A673 (cell line): ENCODE results near the gene MICB. TPM values are rescaled to one million over a fixed set of nuclear protein-coding genes. Genes with fewer than 3 reads are reported as not detected.

Source experiments
- Bru-seq: library from RNA; stranded (reverse); fragments of 400-500 nt; gene quantifications from one replicate; lab custom pipeline; 2021; lab: Mats Ljungman, UMichigan
- BruChase-seq, 2 experiments: library from RNA; stranded (reverse); fragments of 400-500 nt; gene quantifications; one replicate each; lab custom pipeline; 2021; lab: Mats Ljungman, UMichigan
- BruUV-seq: library from RNA; stranded (reverse); fragments of 400-500 nt; replicated peaks from 2 replicates; lab custom pipeline; 2021; lab: Mats Ljungman, UMichigan
- CTCF ChIA-PET: fragments of 300-600 bp; sonication (Branson Sonifier 250); formaldehyde crosslinking; loops from one replicate; lab custom pipeline; 2022; ENCODE audit warnings: antibody characterized with exemption; lab: Charles Lee
- POLR2A ChIA-PET: fragments of 300-600 bp; sonication (Branson Sonifier 250); formaldehyde crosslinking; loops from one replicate; lab custom pipeline; 2022; ENCODE audit warnings: antibody characterized with exemption; ENCODE audit not compliant: low non-redundant PET; lab: Charles Lee
- DNase-seq: peaks from one replicate; pipeline ENCODE4 v3.0.0-alpha.2; 2015; ENCODE audit warnings: low spot score
- H3K27ac ChIP-seq: fragments of 200-600 bp; sonication (generic); 2 replicates; pipeline ENCODE4 v1.5.1; 2016; ENCODE audit warnings: mixed run types, low read depth, mild to moderate bottlenecking, mixed read lengths, antibody characterized with exemption, low read length; ENCODE audit not compliant: poor library complexity, severe bottlenecking
- H3K27me3 ChIP-seq: fragments of 200-600 bp; sonication (generic); replicated peaks from 2 replicates; pipeline ENCODE4 v1.6.1; 2017; ENCODE audit warnings: mixed run types, low read depth, mild to moderate bottlenecking, mixed read lengths, antibody characterized with exemption, low read length; ENCODE audit not compliant: insufficient read depth, poor library complexity
- H3K36me3 ChIP-seq: fragments of 200-600 bp; sonication (generic); 2 replicates; pipeline ENCODE4 v1.6.1; 2016; ENCODE audit warnings: mixed run types, mild to moderate bottlenecking, mixed read lengths, antibody characterized with exemption, low read length; ENCODE audit not compliant: insufficient read depth, poor library complexity, severe bottlenecking
- H3K4me1 ChIP-seq: fragments of 200-600 bp; sonication (generic); 2 replicates; pipeline ENCODE4 v1.6.1; 2017; ENCODE audit warnings: mixed run types, mild to moderate bottlenecking, mixed read lengths, antibody characterized with exemption, low read length; ENCODE audit not compliant: insufficient read depth, poor library complexity, severe bottlenecking
- H3K4me3 ChIP-seq: fragments of 200-600 bp; sonication (generic); 2 replicates; pipeline ENCODE4 v1.5.1; 2016; ENCODE audit warnings: low read depth, mixed run types, mild to moderate bottlenecking, mixed read lengths, low read length; ENCODE audit not compliant: poor library complexity, severe bottlenecking
- H3K9me3 ChIP-seq: fragments of 200-600 bp; sonication (generic); 2 replicates; pipeline ENCODE4 v1.6.1; 2016; ENCODE audit warnings: mixed run types, low read depth, mild to moderate bottlenecking, mixed read lengths, antibody characterized with exemption, low read length; ENCODE audit not compliant: poor library complexity, severe bottlenecking
- CTCF ChIP-seq: fragments of 300-800, 200-600 bp; sonication (generic); conservative IDR thresholded peaks from 2 replicates; pipeline ENCODE4 v1.5.1; 2017; ENCODE audit warnings: low read depth, mild to moderate bottlenecking, antibody characterized with exemption, low read length, moderate library complexity, mixed read lengths
- EZH2 ChIP-seq: fragments of 200-600 bp; sonication (generic); IDR thresholded peaks from 2 replicates; pipeline ENCODE4 v1.6.1; 2017; ENCODE audit warnings: borderline replicate concordance, low read depth, mild to moderate bottlenecking, mixed read lengths, antibody characterized with exemption, low read length; ENCODE audit not compliant: poor library complexity, severe bottlenecking
- intact Hi-C: fragments of 100-400 bp; cut with micrococcal nuclease; formaldehyde crosslinking; loops from one replicate; pipeline ENCODE4 v1.10.0; 2022; ENCODE audit not compliant: unreplicated experiment
- long read RNA-seq: library from polyadenylated mRNA; stranded (forward); transcript quantifications from one replicate; pipeline ENCODE4 v2.0.0, GENCODE V29; 2022
- total RNA-seq: library from RNA; stranded (reverse); gene quantifications from 2 replicates; pipeline ENCODE4 v1.2.3, GENCODE V29; 2021

MICB gene
- total RNA-seq: 11.1 and 12.7 TPM in 2 replicates
- Bru-seq, nascent RNA: percentile 57 among the genes with signal in this experiment
- BruChase-seq, experiment 1, labeled RNA remaining after a 2-hour chase: percentile 64 among the genes with signal in this experiment
- percentile 64 among the genes with signal in this experiment for BruChase-seq, experiment 2, labeled RNA remaining after a 6-hour chase
- long read RNA-seq, transcript MICB-201 (6 exons, 2,446 nt): major isoform, 8 of 15 reads
- long read RNA-seq, transcript MICB-204 (6 exons, 2,411 nt): minor isoform, 5 of 15 reads
- long read RNA-seq, partial matches to known transcripts: 1 of 15 reads
- long read RNA-seq, other reads (novel, unspliced or antisense): 1 of 15 reads

DNA sequence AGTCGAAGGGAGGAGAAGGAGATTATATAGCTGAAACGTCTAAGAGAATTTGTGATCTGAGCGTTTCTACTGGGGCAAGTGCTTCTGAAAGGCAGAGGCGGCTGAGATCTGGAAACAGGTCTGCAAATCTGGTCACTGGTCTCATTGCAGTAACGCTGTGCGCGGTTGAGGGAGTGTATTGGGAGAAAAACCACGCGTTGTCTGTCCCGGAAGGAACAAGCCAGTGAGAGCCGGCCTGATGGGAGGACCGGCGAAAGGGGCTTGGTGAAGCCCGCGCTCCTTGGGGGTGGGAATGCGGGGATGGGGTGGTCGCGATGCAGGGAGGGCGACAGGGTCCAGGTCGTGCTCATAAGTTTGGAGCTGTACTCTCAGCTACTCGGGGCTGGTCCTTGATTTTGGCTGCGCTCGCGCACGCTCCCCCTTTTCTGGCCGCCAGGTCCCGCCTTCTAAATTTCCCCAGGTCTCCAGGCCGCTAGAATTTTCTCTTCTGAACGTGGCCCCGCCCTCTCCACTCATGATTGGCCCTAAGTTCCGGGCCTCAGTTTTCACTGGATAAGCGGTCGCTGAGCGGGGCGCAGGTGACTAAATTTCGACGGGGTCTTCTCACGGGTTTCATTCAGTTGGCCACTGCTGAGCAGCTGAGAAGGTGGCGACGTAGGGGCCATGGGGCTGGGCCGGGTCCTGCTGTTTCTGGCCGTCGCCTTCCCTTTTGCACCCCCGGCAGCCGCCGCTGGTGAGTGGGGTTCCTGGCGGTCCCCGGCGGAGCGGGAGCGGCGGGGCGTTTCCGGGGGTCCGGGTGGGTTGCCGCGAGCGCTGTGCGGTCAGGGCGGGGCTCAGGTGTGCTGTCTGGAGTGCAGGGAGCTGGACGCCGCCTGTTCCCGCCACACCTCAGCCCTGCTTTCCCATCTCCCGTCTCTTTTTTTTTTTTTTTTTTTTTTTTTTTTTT is at the start of gene MICB:
Gene MICB, plus strand, starts transcription at position 615 of the 946 bp plus-strand sequence. Its CDS starts 49 bp downstream, at position 664.
- POLR2A ChIA-PET: interaction anchor here (0.6 to 0.7 kb wide), 2 partner anchors 44 to 474 kb away, joined by 4 to 9 read pairs; partner anchors contain the start of gene DDX39B
- no peak within 1 kb of the TSS for H3K27ac ChIP-seq

GRCh38 chr6:31450751-31451150 is 47.2 kb upstream of the MICB start:
- Histone ChIP-seq H3K9me3 (no peaks in the 10 kb centered on the region), H3K36me3 (no peaks in the 10 kb centered on the region), H3K4me1 (no peaks in the 10 kb centered on the region), H3K27ac (no peak overlapping the region), H3K4me3 (no peak overlapping the region), H3K27me3 (no peaks in the 10 kb centered on the region)
- intact Hi-C loops: no loop called here
- ChIA-PET POLR2A (no interaction called here), CTCF (no interaction called here)
- DNase-seq: no peak
- no peak for TF ChIP-seq EZH2
- TF ChIP-seq CTCF: no peak
- BruUV-seq: no TSS peak

More for the DNA sequence above, at the start of gene MICB:
- peaks cover 7% of the 10 kb centered on the region for H3K4me1 ChIP-seq
- peak; percentile 92 for DNase-seq
- H3K4me3 ChIP-seq: peak within 1 kb of the TSS; percentile 48
- no peak for TF ChIP-seq EZH2
- no peak for TF ChIP-seq CTCF
- no peaks in the 10 kb centered on the region for H3K27me3 ChIP-seq
- no TSS peak for BruUV-seq
- CTCF ChIA-PET: interaction anchor here (0.6 kb wide), 1 partner anchor 819 kb away, joined by 3 read pairs; no protein-coding TSS in a partner anchor
- no peaks in the 10 kb centered on the region for H3K36me3 ChIP-seq
- intact Hi-C loops: loop anchor here (5.0 kb wide), 1 partner anchor 44 kb away; the partner anchor contains the start of gene DDX39B
- H3K9me3 ChIP-seq: no peaks in the 10 kb centered on the region

DNA sequence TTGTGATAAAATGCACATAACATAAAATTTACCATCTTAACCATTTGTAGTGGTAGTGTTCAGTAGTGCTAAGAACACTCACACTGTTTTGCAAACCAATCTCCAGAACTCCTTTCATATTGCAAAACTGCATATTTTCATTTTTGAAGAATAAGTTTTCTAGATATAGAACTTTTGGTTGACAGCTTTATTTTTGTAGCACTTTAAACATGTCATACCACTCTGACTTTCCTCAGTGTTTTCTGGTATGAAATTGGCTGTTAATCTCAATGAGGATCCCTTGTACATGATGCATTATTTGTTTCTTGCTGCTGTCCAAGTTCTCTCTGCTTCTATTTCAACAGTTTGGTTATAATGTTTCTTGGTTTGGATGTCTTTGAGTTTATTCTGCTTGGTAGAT is 45.1 kb upstream of the MICB start:
- Histone ChIP-seq H3K27me3 (no peaks in the 10 kb centered on the region), H3K9me3 (no peaks in the 10 kb centered on the region), H3K4me3 (no peak overlapping the region), H3K36me3 (no peaks in the 10 kb centered on the region), H3K27ac (no peak overlapping the region), H3K4me1 (no peaks in the 10 kb centered on the region)
- CTCF ChIA-PET: no interaction called here
- no TSS peak for BruUV-seq
- POLR2A ChIA-PET: no interaction called here
- intact Hi-C loops: no loop called here
- no peak for TF ChIP-seq EZH2
- TF ChIP-seq CTCF: no peak
- no peak for DNase-seq
